ENCODE data around the gene SELENOW.
A peak's percentile ranks its signal among the peaks of the same experiment; 100 is the strongest.

SELENOW gene

GRCh38 chr19:47778049-47778953 is at the start of gene SELENOW:
TSS of gene SELENOW (plus strand) at chr19:47778703. CDS start at chr19:47778786, 83 bp downstream.
- TF ChIP-seq, protein P1, sequence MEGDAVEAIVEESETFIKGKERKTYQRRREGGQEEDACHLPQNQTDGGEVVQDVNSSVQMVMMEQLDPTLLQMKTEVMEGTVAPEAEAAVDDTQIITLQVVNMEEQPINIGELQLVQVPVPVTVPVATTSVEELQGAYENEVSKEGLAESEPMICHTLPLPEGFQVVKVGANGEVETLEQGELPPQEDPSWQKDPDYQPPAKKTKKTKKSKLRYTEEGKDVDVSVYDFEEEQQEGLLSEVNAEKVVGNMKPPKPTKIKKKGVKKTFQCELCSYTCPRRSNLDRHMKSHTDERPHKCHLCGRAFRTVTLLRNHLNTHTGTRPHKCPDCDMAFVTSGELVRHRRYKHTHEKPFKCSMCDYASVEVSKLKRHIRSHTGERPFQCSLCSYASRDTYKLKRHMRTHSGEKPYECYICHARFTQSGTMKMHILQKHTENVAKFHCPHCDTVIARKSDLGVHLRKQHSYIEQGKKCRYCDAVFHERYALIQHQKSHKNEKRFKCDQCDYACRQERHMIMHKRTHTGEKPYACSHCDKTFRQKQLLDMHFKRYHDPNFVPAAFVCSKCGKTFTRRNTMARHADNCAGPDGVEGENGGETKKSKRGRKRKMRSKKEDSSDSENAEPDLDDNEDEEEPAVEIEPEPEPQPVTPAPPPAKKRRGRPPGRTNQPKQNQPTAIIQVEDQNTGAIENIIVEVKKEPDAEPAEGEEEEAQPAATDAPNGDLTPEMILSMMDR (IDR thresholded peaks at IDR 0.05; ENCODE audit: insufficient read depth, low read length, poor library complexity, severe bottlenecking): no peak
- H3K4me3 ChIP-seq (replicated peaks; ENCODE audit: low read depth, low read length): peak within 1 kb of the TSS; percentile 85
- H3K27me3 ChIP-seq (replicated peaks; ENCODE audit: control insufficient read depth, insufficient read depth, low read length): no peaks in the 10 kb centered on the region
- peaks cover 8% of the 10 kb centered on the region for H3K36me3 ChIP-seq (ENCODE audit: control insufficient read depth, insufficient read depth, low read length)
- DNase-seq (ENCODE audit: extremely low read depth, insufficient read length): peak; percentile 86

- H3K36me3 ChIP-seq (ENCODE audit: control insufficient read depth, insufficient read depth, low read length): no peaks in the 10 kb centered on the region
- no peak overlapping the region for H3K4me3 ChIP-seq (replicated peaks; ENCODE audit: low read depth, low read length)
- TF ChIP-seq, protein P1 (IDR thresholded peaks at IDR 0.05; ENCODE audit: insufficient read depth, low read length, poor library complexity, severe bottlenecking): no peak
- H3K27me3 ChIP-seq (replicated peaks; ENCODE audit: control insufficient read depth, insufficient read depth, low read length): no peaks in the 10 kb centered on the region
- DNase-seq (ENCODE audit: extremely low read depth, insufficient read length): no peak
Observed at GRCh38 chr19:47729468-47729798, 49.1 kb upstream of the SELENOW start.

GRCh38 chr19:47729799-47730520 is 48.5 kb upstream of the SELENOW start:
- no peaks in the 10 kb centered on the region for H3K36me3 ChIP-seq (ENCODE audit: control insufficient read depth, insufficient read depth, low read length)
- TF ChIP-seq, protein P1 (IDR thresholded peaks at IDR 0.05; ENCODE audit: insufficient read depth, low read length, poor library complexity, severe bottlenecking): no peak
- no peaks in the 10 kb centered on the region for H3K27me3 ChIP-seq (replicated peaks; ENCODE audit: control insufficient read depth, insufficient read depth, low read length)
- H3K4me3 ChIP-seq (replicated peaks; ENCODE audit: low read depth, low read length): 0 out of 2 replicates have a peak overlapping the region, but pooled peaks have one; percentile 18
- DNase-seq (ENCODE audit: extremely low read depth, insufficient read length): no peak

DNA sequence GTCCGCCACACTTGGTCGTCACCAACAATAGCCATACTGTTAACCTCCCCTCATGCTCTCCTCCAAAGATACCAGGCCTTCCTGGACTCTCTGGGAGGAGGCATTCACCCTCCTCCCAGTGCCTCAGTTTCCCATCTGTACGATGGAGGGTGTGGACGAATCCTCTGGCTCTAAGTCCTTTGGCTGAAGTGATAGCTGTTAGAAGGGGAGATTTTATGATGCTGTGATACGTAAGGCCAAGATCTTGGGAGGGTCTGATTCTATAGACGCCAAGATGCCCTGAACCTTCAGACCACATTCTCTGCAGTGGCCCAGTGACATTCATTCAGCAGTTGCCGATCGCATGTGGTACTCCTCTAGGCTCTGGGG is 48.0 kb upstream of the SELENOW start:
- H3K4me3 ChIP-seq (replicated peaks; ENCODE audit: low read depth, low read length): no peak overlapping the region
- DNase-seq (ENCODE audit: extremely low read depth, insufficient read length): no peak
- H3K27me3 ChIP-seq (replicated peaks; ENCODE audit: control insufficient read depth, insufficient read depth, low read length): no peaks in the 10 kb centered on the region
- no peaks in the 10 kb centered on the region for H3K36me3 ChIP-seq (ENCODE audit: control insufficient read depth, insufficient read depth, low read length)
- TF ChIP-seq, protein P1 (IDR thresholded peaks at IDR 0.05; ENCODE audit: insufficient read depth, low read length, poor library complexity, severe bottlenecking): no peak

DNA sequence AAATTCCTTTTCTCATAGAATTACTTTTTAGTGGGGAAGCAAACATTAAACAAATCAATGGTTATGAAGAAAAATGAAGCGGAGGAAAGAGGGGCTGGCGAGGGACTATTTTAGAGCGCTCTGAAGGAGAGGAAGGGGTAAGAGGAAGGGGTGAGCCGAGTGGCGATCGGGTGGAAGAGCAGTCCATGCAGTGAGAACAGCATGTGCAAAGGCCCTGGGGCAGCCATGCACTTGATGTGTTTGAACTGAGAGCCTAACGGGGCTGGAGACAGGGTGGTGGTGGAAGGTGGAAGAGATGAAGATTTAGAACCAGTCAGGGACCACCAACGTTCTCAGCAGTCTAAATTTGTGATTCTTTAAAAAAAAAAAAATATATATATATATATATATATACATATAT is 47.6 kb upstream of the SELENOW start:
- DNase-seq (ENCODE audit: extremely low read depth, insufficient read length): no peak
- TF ChIP-seq, protein P1 (IDR thresholded peaks at IDR 0.05; ENCODE audit: insufficient read depth, low read length, poor library complexity, severe bottlenecking): no peak
- no peaks in the 10 kb centered on the region for H3K27me3 ChIP-seq (replicated peaks; ENCODE audit: control insufficient read depth, insufficient read depth, low read length)
- no peaks in the 10 kb centered on the region for H3K36me3 ChIP-seq (ENCODE audit: control insufficient read depth, insufficient read depth, low read length)
- no peak overlapping the region for H3K4me3 ChIP-seq (replicated peaks; ENCODE audit: low read depth, low read length)
